Stomach (tissue), 4 donors: Measurements from ENCODE around the gene PDHX.

Source experiments
- CTCF ChIP-seq, 7 experiments: fragments of 450-650 bp in 4 of 7; fragments of 200-600 bp in 3 of 7; sonication (generic) in 3 of 7; IDR thresholded peaks; one replicate each; pipeline ENCODE4 v1.5.1; 2016 to 2019; ENCODE audit warnings: antibody characterized with exemption in 7 of 7, control low read depth in 2 of 7, mild to moderate bottlenecking in 1 of 7
- POLR2A ChIP-seq, 4 donors: fragments of 450-650 bp; IDR thresholded peaks; one replicate each; pipeline ENCODE4 v1.6.1; 2016; ENCODE audit warnings: antibody characterized with exemption in 4 of 4, control low read depth in 2 of 4, mild to moderate bottlenecking in 1 of 4, moderate library complexity in 1 of 4

- no peak for TF ChIP-seq CTCF (IDR thresholded peaks at IDR 0.05)
- no peak for TF ChIP-seq POLR2A (IDR thresholded peaks at IDR 0.05)
Observed at GRCh38 chr11:35011944-35012343, 95.5 kb downstream of the PDHX start.
